IMR-90 (cell line): ENCODE data around the gene SNX5. TPM values are rescaled to one million over a fixed set of nuclear protein-coding genes. Genes with fewer than 3 reads are reported as not detected.

Experiments
- ATAC-seq: fragments of 200-7000 bp; cut with Tn5 transposase; 2 replicates; pipeline ENCODE4 v1.9.1; 2020; ENCODE audit warnings: low read depth, mild to moderate bottlenecking, moderate library complexity
- BruUV-seq: library from RNA; stranded (reverse); fragments of 400-500 nt; replicated peaks from 2 replicates; lab custom pipeline; 2021; lab: Mats Ljungman, UMichigan
- CTCF ChIA-PET: fragments of 300-600 bp; formaldehyde crosslinking; extraction: SDS; loops from one replicate; lab custom pipeline; 2021; ENCODE audit warnings: antibody characterized with exemption; lab: Yijun Ruan, JAX
- POLR2A ChIA-PET: fragments of 300-600 bp; sonication (Branson Sonifier 250); formaldehyde crosslinking; loops from one replicate; lab custom pipeline; 2022; ENCODE audit warnings: antibody characterized with exemption; ENCODE audit not compliant: unreplicated experiment; lab: Charles Lee
- DNase-seq: peaks from one replicate; pipeline ENCODE4 v3.0.0; 2013
- H2AFZ ChIP-seq: replicated peaks from 2 replicates; pipeline ENCODE3; 2013; ENCODE audit warnings: low read length, mild to moderate bottlenecking; ENCODE audit not compliant: poor library complexity
- H2AK5ac ChIP-seq: 2 replicates; pipeline ENCODE4 v1.6.1; 2013; ENCODE audit warnings: low read depth, low read length, inconsistent platforms
- H2AK9ac ChIP-seq: replicated peaks from 2 replicates; pipeline ENCODE3; 2013; ENCODE audit warnings: mild to moderate bottlenecking, low read depth, low read length, moderate library complexity; ENCODE audit not compliant: poor library complexity
- H2BK120ac ChIP-seq: 2 replicates; pipeline ENCODE4 v1.6.1; 2013; ENCODE audit warnings: low read depth, low read length, inconsistent platforms
- H2BK15ac ChIP-seq: 3 replicates; pipeline ENCODE4 v1.6.1; 2013; ENCODE audit warnings: low read depth, low read length, inconsistent platforms
- H2BK20ac ChIP-seq: 2 replicates; pipeline ENCODE4 v1.6.1; 2013; ENCODE audit warnings: low read depth, mild to moderate bottlenecking, inconsistent platforms, low read length, moderate library complexity
- H2BK5ac ChIP-seq: 2 replicates; pipeline ENCODE4 v1.6.1; 2013; ENCODE audit warnings: mild to moderate bottlenecking, low read depth, low read length, inconsistent platforms; ENCODE audit not compliant: poor library complexity, severe bottlenecking
- H3K14ac ChIP-seq: replicated peaks from 2 replicates; pipeline ENCODE4 v1.6.1; 2013; ENCODE audit warnings: low read depth, low read length, inconsistent platforms
- H3K18ac ChIP-seq: 2 replicates; pipeline ENCODE4 v1.6.1; 2013; ENCODE audit warnings: low read depth, low read length, control low read depth
- H3K23ac ChIP-seq: 2 replicates; pipeline ENCODE4 v1.6.1; 2013; ENCODE audit warnings: low read depth, low read length, inconsistent platforms
- H3K27ac ChIP-seq: 2 replicates; pipeline ENCODE4 v1.5.1; 2013; ENCODE audit warnings: mild to moderate bottlenecking, control low read depth, low read length; ENCODE audit not compliant: insufficient read depth
- H3K27me3 ChIP-seq: 2 replicates; pipeline ENCODE4 v1.6.1; 2013; ENCODE audit warnings: low read length; ENCODE audit not compliant: control insufficient read depth, insufficient read depth
- H3K36me3 ChIP-seq: 2 replicates; pipeline ENCODE4 v1.6.1; 2013; ENCODE audit warnings: low read length, mixed read lengths; ENCODE audit not compliant: control insufficient read depth, insufficient read depth
- H3K4ac ChIP-seq: 2 replicates; pipeline ENCODE4 v1.6.1; 2013; ENCODE audit warnings: low read depth, low read length, inconsistent platforms
- H3K4me1 ChIP-seq: 2 replicates; pipeline ENCODE4 v1.6.1; 2013; ENCODE audit warnings: low read length, mixed read lengths; ENCODE audit not compliant: control insufficient read depth, insufficient read depth
- H3K4me2 ChIP-seq: 2 replicates; pipeline ENCODE4 v1.6.1; 2013; ENCODE audit warnings: low read depth, mild to moderate bottlenecking, control low read depth, low read length, moderate library complexity
- H3K4me3 ChIP-seq: 2 replicates; pipeline ENCODE4 v1.5.1; 2013; ENCODE audit warnings: low read depth, mild to moderate bottlenecking, control low read depth, low read length, moderate library complexity; ENCODE audit not compliant: insufficient read depth
- H3K56ac ChIP-seq: 2 replicates; pipeline ENCODE4 v1.6.1; 2013; ENCODE audit warnings: low read length, inconsistent platforms; ENCODE audit not compliant: insufficient read depth; ENCODE audit errors: extremely low read depth
- H3K79me1 ChIP-seq, 2 experiments: 2 replicates each; pipeline ENCODE4 v1.6.1; 2013; ENCODE audit warnings: low read length in 2 of 2, inconsistent platforms in 1 of 2, low read depth in 1 of 2
- H3K9ac ChIP-seq: 2 replicates; pipeline ENCODE4 v1.6.1; 2013; ENCODE audit warnings: low read depth, low read length, control low read depth
- H3K9me1 ChIP-seq: 2 replicates; pipeline ENCODE4 v1.6.1; 2013; ENCODE audit warnings: low read length, inconsistent platforms; ENCODE audit not compliant: insufficient read depth
- H3K9me3 ChIP-seq: 2 replicates; pipeline ENCODE4 v1.6.1; 2013; ENCODE audit warnings: low read length; ENCODE audit not compliant: control insufficient read depth, insufficient read depth
- H4K20me1 ChIP-seq: 2 replicates; pipeline ENCODE4 v1.6.1; 2013; ENCODE audit warnings: low read length, inconsistent platforms; ENCODE audit not compliant: insufficient read depth
- H4K5ac ChIP-seq: 2 replicates; pipeline ENCODE4 v1.6.1; 2013; ENCODE audit warnings: mild to moderate bottlenecking, low read depth, low read length, control low read depth
- H4K8ac ChIP-seq, 2 experiments: 2 replicates each; pipeline ENCODE4 v1.6.1; 2013; ENCODE audit warnings: low read depth in 2 of 2, low read length in 2 of 2, control low read depth in 1 of 2, inconsistent platforms in 1 of 2
- H4K91ac ChIP-seq: 2 replicates; pipeline ENCODE4 v1.6.1; 2013; ENCODE audit warnings: low read depth, low read length, inconsistent platforms; ENCODE audit not compliant: insufficient read depth
- BHLHE40 ChIP-seq: fragments of 150-350 bp; IDR thresholded peaks from 2 replicates; pipeline ENCODE4 v1.6.1; 2016; ENCODE audit warnings: mild to moderate bottlenecking, low read depth, low read length
- CEBPB ChIP-seq: IDR thresholded peaks from 2 replicates; pipeline ENCODE4 v1.6.1; 2012; ENCODE audit warnings: low read depth, low read length, improper control_type of control experiment
- CHD1 ChIP-seq: IDR thresholded peaks from 2 replicates; pipeline ENCODE4 v1.6.1; 2012; ENCODE audit warnings: low read depth, low read length, improper control_type of control experiment
- ELK1 ChIP-seq: fragments of 150-350 bp; IDR thresholded peaks from 2 replicates; pipeline ENCODE4 v1.6.1; 2016; ENCODE audit warnings: low read depth, mild to moderate bottlenecking, low read length, moderate library complexity, borderline replicate concordance
- FOS ChIP-seq: fragments of 150-350 bp; IDR thresholded peaks from 2 replicates; pipeline ENCODE4 v1.6.1; 2016; ENCODE audit warnings: low read depth, low read length
- MAFK ChIP-seq: IDR thresholded peaks from 2 replicates; pipeline ENCODE4 v1.6.1; 2012; ENCODE audit warnings: low read depth, low read length, improper control_type of control experiment
- MAZ ChIP-seq: IDR thresholded peaks from 2 replicates; pipeline ENCODE4 v1.6.1; 2012; ENCODE audit warnings: low read depth, mild to moderate bottlenecking, low read length, improper control_type of control experiment, moderate library complexity, borderline replicate concordance
- MXI1 ChIP-seq: IDR thresholded peaks from 2 replicates; pipeline ENCODE4 v1.6.1; 2012; ENCODE audit warnings: low read depth, mild to moderate bottlenecking, low read length, moderate library complexity, borderline replicate concordance
- NFE2L2 ChIP-seq: fragments of 150-350 bp; IDR thresholded peaks from 2 replicates; pipeline ENCODE4 v1.6.1; 2016; ENCODE audit warnings: low read depth, mild to moderate bottlenecking, low read length
- POLR2A ChIP-seq: IDR thresholded peaks from 2 replicates; pipeline ENCODE4 v1.6.1; 2012; ENCODE audit warnings: mild to moderate bottlenecking, low read depth, low read length
- RAD21 ChIP-seq: IDR thresholded peaks from 2 replicates; pipeline ENCODE4 v1.6.1; 2012; ENCODE audit warnings: low read length, improper control_type of control experiment
- RFX5 ChIP-seq: IDR thresholded peaks from 2 replicates; pipeline ENCODE4 v1.8.0; 2012; ENCODE audit warnings: low read depth, mild to moderate bottlenecking, low read length, moderate library complexity
- SMC3 ChIP-seq: fragments of 150-350 bp; IDR thresholded peaks from 2 replicates; pipeline ENCODE4 v1.6.1; 2016; ENCODE audit warnings: low read depth, mild to moderate bottlenecking, antibody characterized with exemption, low read length, moderate library complexity
- USF2 ChIP-seq: fragments of 150-350 bp; IDR thresholded peaks from 2 replicates; pipeline ENCODE4 v1.6.1; 2017; ENCODE audit warnings: mild to moderate bottlenecking, antibody characterized with exemption, low read length, low read depth
- WGBS, 2 experiments: methylation state at CpG; one replicate each; pipeline versions ENCODE4 v1.1.5 to v1.1.7; 2013; ENCODE audit warnings: missing lambda C conversion rate in 2 of 2; ENCODE audit not compliant: insufficient read length in 1 of 2; ENCODE audit errors: extremely low coverage in 2 of 2; 5-methylcytosine and 5-hydroxymethylcytosine counted together
- dilution Hi-C: fragments of 300-500 bp; cut with HindIII; formaldehyde crosslinking; loops from one replicate; pipeline ENCODE4 v1.14.3; 2018; ENCODE audit warnings: low sequenced_read_pairs; ENCODE audit not compliant: unreplicated experiment
- in situ Hi-C: fragments of 300-500 bp; cut with MboI; formaldehyde crosslinking; loops from 3 replicates; pipeline ENCODE4 v1.14.3; 2019; ENCODE audit warnings: low sequenced_read_pairs, inconsistent platforms, mixed read lengths
- intact Hi-C: fragments of 100-400 bp; cut with micrococcal nuclease; formaldehyde crosslinking; loops from 2 replicates; pipeline ENCODE4 v1.10.0; 2022
- polyA plus RNA-seq, 3 experiments: library from polyadenylated mRNA; depleted of rRNA; stranded (reverse); fragments of >200 nt; gene quantifications; 2 replicates each; pipeline ENCODE4 v1.2.3, GENCODE V29; 2012; ENCODE audit warnings: low replicate concordance in 1 of 3
- total RNA-seq: library from RNA; depleted of rRNA; stranded (reverse); fragments of >200 nt; gene quantifications from 2 replicates; pipeline ENCODE4 v1.2.3, GENCODE V29; 2012
- TF ChIP-seq, protein P1 (sequence below): conservative IDR thresholded peaks from 2 replicates; pipeline ENCODE4 v1.5.1; 2012; ENCODE audit warnings: mild to moderate bottlenecking, low read depth, low read length, improper control_type of control experiment

SNX5 gene
- total and polyA plus RNA-seq, 2 of the 4 experiments (the other 2 are of a cell fraction) = 65.4 to 92.8 TPM

- 72% methylated on average over 4 of the region's 9 CpGs; no CpG with 5 or more reads in 1 of the 2 experiments for WGBS, 2 experiments
- Histone ChIP-seq H3K9me1 (peaks cover 25% of the 10 kb centered on the region), H4K20me1 (peaks cover 39% of the 10 kb centered on the region), H2BK120ac (peak overlapping the region; percentile 11; the same call in 1 of the 2 replicates), H3K27me3 (no peaks in the 10 kb centered on the region), H3K4me1 (peaks cover 23% of the 10 kb centered on the region), H4K8ac (peak overlapping the region; percentile 19 to 54; a peak in 2 of 4 replicates), H2AK5ac (peak overlapping the region; percentile 80; the same call in 1 of the 2 replicates), H3K4me3 (no peak overlapping the region), H3K9me3 (peaks cover 3% of the 10 kb centered on the region; the same call in 1 of the 2 replicates), H2BK5ac (no peak overlapping the region), H3K14ac (peak overlapping the region; percentile 71; the same call in 1 of the 2 replicates), H4K5ac (peak overlapping the region; percentile 22; the same call in 1 of the 2 replicates), H3K56ac (no peak overlapping the region), H4K91ac (0 out of 2 replicates have a peak overlapping the region, but pooled peaks have one; percentile 2), H3K79me1 (peaks cover 0 to 16% of the 10 kb centered on the region in 2 experiments; a peak in 1 of 4 replicates), H3K36me3 (peaks cover 5% of the 10 kb centered on the region), H2AK9ac (no peak overlapping the region), H3K27ac (peak overlapping the region; percentile 63; the same call in 1 of the 2 replicates), H2BK15ac (peak overlapping the region; percentile 22; the same call in 1 of the 3 replicates), H2BK20ac (no peak overlapping the region; the same call in 1 of the 2 replicates), H2AFZ (no peak overlapping the region), H3K4ac (peak overlapping the region; percentile 70; the same call in 1 of the 2 replicates), H3K4me2 (no peak overlapping the region; the same call in 1 of the 2 replicates), H3K23ac (peak overlapping the region; percentile 57; the same call in 1 of the 2 replicates), H3K9ac (no peak overlapping the region), H3K18ac (peak overlapping the region; percentile 68)
- CTCF ChIA-PET = no interaction called here
- DNase-seq (no peak), ATAC-seq (no peak)
- TF ChIP-seq NFE2L2 (no peak), MAZ (no peak), FOS (no peak), ELK1 (no peak), RFX5 (no peak), BHLHE40 (no peak), CEBPB (no peak), CHD1 (no peak), MXI1 (no peak), SMC3 (no peak), USF2 (no peak), RAD21 (no peak), POLR2A (no peak), MAFK (no peak)
- TF ChIP-seq, protein P1, sequence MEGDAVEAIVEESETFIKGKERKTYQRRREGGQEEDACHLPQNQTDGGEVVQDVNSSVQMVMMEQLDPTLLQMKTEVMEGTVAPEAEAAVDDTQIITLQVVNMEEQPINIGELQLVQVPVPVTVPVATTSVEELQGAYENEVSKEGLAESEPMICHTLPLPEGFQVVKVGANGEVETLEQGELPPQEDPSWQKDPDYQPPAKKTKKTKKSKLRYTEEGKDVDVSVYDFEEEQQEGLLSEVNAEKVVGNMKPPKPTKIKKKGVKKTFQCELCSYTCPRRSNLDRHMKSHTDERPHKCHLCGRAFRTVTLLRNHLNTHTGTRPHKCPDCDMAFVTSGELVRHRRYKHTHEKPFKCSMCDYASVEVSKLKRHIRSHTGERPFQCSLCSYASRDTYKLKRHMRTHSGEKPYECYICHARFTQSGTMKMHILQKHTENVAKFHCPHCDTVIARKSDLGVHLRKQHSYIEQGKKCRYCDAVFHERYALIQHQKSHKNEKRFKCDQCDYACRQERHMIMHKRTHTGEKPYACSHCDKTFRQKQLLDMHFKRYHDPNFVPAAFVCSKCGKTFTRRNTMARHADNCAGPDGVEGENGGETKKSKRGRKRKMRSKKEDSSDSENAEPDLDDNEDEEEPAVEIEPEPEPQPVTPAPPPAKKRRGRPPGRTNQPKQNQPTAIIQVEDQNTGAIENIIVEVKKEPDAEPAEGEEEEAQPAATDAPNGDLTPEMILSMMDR = no peak
- intact Hi-C loops = loop anchor here (5.0 to 10.0 kb wide), 2 partner anchors 283 to 401 kb away; partner anchors contain the start of gene BFSP1
- in situ Hi-C loops = no loop called here
- dilution Hi-C loops = no loop called here
- BruUV-seq = no TSS peak
- POLR2A ChIA-PET = no interaction called here
These were observed 32.8 kb downstream of the SNX5 start for GRCh38 chr20:17935761-17936160.
